Astrocyte (in vitro differentiated cells and primary cell): ENCODE data around the gene TMEM176B. TPM values are rescaled to one million over a fixed set of nuclear protein-coding genes. Genes with fewer than 3 reads are reported as not detected.

Source experiments
- DNase-seq: peaks from one replicate; pipeline ENCODE4 v3.0.0-alpha.2; 2010; ENCODE audit warnings: low read depth
- FAIRE-seq: peaks from 2 replicates; lab custom pipeline; 2011; peaks lifted over from hg19 to GRCh38; lab: Jason Lieb, UNC
- H2AFZ ChIP-seq: 2 replicates; pipeline ENCODE4 v1.6.0; 2012; ENCODE audit warnings: low read depth, low read length, inconsistent platforms
- H3K27ac ChIP-seq: 2 replicates; pipeline ENCODE4 v1.5.1; 2011; ENCODE audit warnings: low read depth, low read length, inconsistent platforms
- H3K27me3 ChIP-seq: 2 replicates; pipeline ENCODE4 v1.6.0; 2011; ENCODE audit warnings: low read length, inconsistent platforms; ENCODE audit not compliant: insufficient read depth
- H3K36me3 ChIP-seq: 2 replicates; pipeline ENCODE4 v1.5.1; 2011; ENCODE audit warnings: low read length, inconsistent platforms; ENCODE audit not compliant: insufficient read depth
- H3K4me1 ChIP-seq: 2 replicates; pipeline ENCODE4 v1.5.1; 2011; ENCODE audit warnings: low read length, inconsistent platforms; ENCODE audit not compliant: insufficient read depth
- H3K4me2 ChIP-seq: 2 replicates; pipeline ENCODE4 v1.6.0; 2012; ENCODE audit warnings: low read length, inconsistent platforms
- H3K4me3 ChIP-seq: 2 replicates; pipeline ENCODE4 v1.5.1; 2011; ENCODE audit warnings: low read depth, mild to moderate bottlenecking, low read length, inconsistent platforms; ENCODE audit not compliant: insufficient read depth
- H3K79me2 ChIP-seq: 2 replicates; pipeline ENCODE4 v1.6.0; 2012; ENCODE audit warnings: mild to moderate bottlenecking, low read length, inconsistent platforms; ENCODE audit not compliant: insufficient read depth
- H3K9ac ChIP-seq: 2 replicates; pipeline ENCODE4 v1.6.0; 2012; ENCODE audit warnings: mild to moderate bottlenecking, low read length, inconsistent platforms
- H3K9me3 ChIP-seq: 2 replicates; pipeline ENCODE4 v1.5.1; 2012; ENCODE audit warnings: low read depth, mild to moderate bottlenecking, low read length, inconsistent platforms; ENCODE audit not compliant: insufficient read depth
- H4K20me1 ChIP-seq: 2 replicates; pipeline ENCODE4 v1.6.0; 2012; ENCODE audit warnings: low read length, inconsistent platforms; ENCODE audit not compliant: insufficient read depth
- H3K27ac Mint-ChIP-seq: one replicate; pipeline ENCODE4 v1.8.0; 2021; ENCODE audit warnings: mild to moderate bottlenecking, mixed read lengths; ENCODE audit not compliant: unreplicated experiment
- H3K27me3 Mint-ChIP-seq: one replicate; pipeline ENCODE4 v1.8.0; 2021; ENCODE audit warnings: low read depth, mixed read lengths; ENCODE audit not compliant: unreplicated experiment
- H3K36me3 Mint-ChIP-seq: one replicate; pipeline ENCODE4 v1.8.0; 2021; ENCODE audit warnings: low read depth, mixed read lengths; ENCODE audit not compliant: unreplicated experiment
- H3K4me1 Mint-ChIP-seq: one replicate; pipeline ENCODE4 v1.8.0; 2021; ENCODE audit warnings: low read depth, mixed read lengths; ENCODE audit not compliant: unreplicated experiment
- H3K4me3 Mint-ChIP-seq: one replicate; pipeline ENCODE4 v1.8.0; 2021; ENCODE audit warnings: mild to moderate bottlenecking, moderate library complexity, mixed read lengths; ENCODE audit not compliant: unreplicated experiment
- H3K9me3 Mint-ChIP-seq: one replicate; pipeline ENCODE4 v1.8.0; 2021; ENCODE audit warnings: mild to moderate bottlenecking, mixed read lengths; ENCODE audit not compliant: unreplicated experiment
- CTCF ChIP-seq: IDR thresholded peaks from 2 replicates; pipeline ENCODE4 v1.5.1; 2011; ENCODE audit warnings: low read depth, mild to moderate bottlenecking, inconsistent platforms, low read length, moderate library complexity; ENCODE audit not compliant: insufficient read depth
- EZH2 ChIP-seq: IDR thresholded peaks from 2 replicates; pipeline ENCODE4 v1.6.1; 2012; ENCODE audit warnings: mild to moderate bottlenecking, low read length, inconsistent platforms; ENCODE audit not compliant: insufficient read depth
- total RNA-seq: library from RNA; stranded (reverse); gene quantifications from 2 replicates; pipeline ENCODE4 v1.2.1, GENCODE V29; 2021

The TMEM176B gene
- total RNA-seq, 1 donor from 2014 or later, result 0.32 TPM

GRCh38 chr7:150793569-150794238 lies 6.5 kb downstream of the TMEM176B start:
- Histone ChIP-seq H3K36me3 (no peaks in the 10 kb centered on the region), H3K9me3 (no peaks in the 10 kb centered on the region), H3K79me2 (no peaks in the 10 kb centered on the region), H3K27me3 (no peaks in the 10 kb centered on the region), H3K4me1 (no peaks in the 10 kb centered on the region), H3K4me2 (no peak overlapping the region), H4K20me1 (no peaks in the 10 kb centered on the region), H3K9ac (no peak overlapping the region), H2AFZ (no peak overlapping the region), H3K4me3 (no peak overlapping the region), H3K27ac (no peak overlapping the region)
- H3K4me1 Mint-ChIP-seq, result no peaks in the 10 kb centered on the region
- H3K27ac Mint-ChIP-seq, result no peak overlapping the region
- H3K4me3 Mint-ChIP-seq, result no peak overlapping the region
- TF ChIP-seq CTCF (no peak), EZH2 (no peak)
- no peaks in the 10 kb centered on the region for H3K9me3 Mint-ChIP-seq
- DNase-seq (no peak), FAIRE-seq (no peak)
- no peaks in the 10 kb centered on the region for H3K36me3 Mint-ChIP-seq
- peaks cover 33% of the 10 kb centered on the region for H3K27me3 Mint-ChIP-seq

DNA sequence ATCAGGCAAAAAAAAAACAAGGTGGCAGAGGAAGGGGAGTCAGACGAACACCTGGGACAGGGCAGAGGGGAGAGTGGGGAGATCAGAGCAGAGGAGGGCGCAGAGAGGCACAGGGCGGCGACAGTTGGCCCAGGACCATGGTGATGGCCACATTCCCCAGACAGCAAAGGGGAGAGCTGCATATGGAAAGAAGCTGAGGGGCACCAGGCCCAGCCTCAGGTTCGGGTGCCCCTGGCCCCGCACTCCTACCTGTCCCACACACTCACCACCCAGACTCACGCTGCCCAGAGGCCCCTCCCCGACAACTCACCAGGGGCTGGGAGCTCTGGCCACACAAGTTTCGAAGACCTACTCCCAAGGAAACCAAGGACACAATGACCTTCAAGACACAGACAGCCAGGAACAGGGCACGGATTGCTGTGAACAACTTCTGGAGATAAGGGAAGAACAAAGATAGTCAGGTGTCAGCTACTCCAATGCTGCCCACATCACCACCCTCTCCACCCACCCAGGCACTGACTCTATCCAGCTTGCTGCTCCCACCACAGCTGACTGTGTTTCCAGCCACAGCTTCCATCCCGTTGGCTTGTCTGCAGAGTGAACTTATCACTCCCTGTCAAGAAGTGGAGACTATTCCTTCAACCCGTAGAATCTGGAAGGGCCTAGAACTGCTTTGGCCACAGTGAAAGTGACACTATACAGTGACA lies 8.3 kb downstream of the TMEM176B start:
- Mint-ChIP-seq H3K27ac (no peak overlapping the region), H3K36me3 (peaks cover 2% of the 10 kb centered on the region), H3K9me3 (no peaks in the 10 kb centered on the region), H3K4me3 (no peak overlapping the region), H3K4me1 (no peaks in the 10 kb centered on the region), H3K27me3 (peaks cover 34% of the 10 kb centered on the region)
- H3K4me3 ChIP-seq, result no peak overlapping the region
- H3K27ac ChIP-seq, result no peak overlapping the region
- DNase-seq, result no peak
- H3K9me3 ChIP-seq, result no peaks in the 10 kb centered on the region
- no peaks in the 10 kb centered on the region for H3K36me3 ChIP-seq
- no peaks in the 10 kb centered on the region for H4K20me1 ChIP-seq
- H2AFZ ChIP-seq, result no peak overlapping the region
- no peaks in the 10 kb centered on the region for H3K79me2 ChIP-seq
- H3K9ac ChIP-seq, result no peak overlapping the region
- H3K27me3 ChIP-seq, result no peaks in the 10 kb centered on the region
- TF ChIP-seq EZH2, result no peak
- TF ChIP-seq CTCF, result no peak
- no peak overlapping the region for H3K4me2 ChIP-seq
- no peak for FAIRE-seq
- no peaks in the 10 kb centered on the region for H3K4me1 ChIP-seq

DNA sequence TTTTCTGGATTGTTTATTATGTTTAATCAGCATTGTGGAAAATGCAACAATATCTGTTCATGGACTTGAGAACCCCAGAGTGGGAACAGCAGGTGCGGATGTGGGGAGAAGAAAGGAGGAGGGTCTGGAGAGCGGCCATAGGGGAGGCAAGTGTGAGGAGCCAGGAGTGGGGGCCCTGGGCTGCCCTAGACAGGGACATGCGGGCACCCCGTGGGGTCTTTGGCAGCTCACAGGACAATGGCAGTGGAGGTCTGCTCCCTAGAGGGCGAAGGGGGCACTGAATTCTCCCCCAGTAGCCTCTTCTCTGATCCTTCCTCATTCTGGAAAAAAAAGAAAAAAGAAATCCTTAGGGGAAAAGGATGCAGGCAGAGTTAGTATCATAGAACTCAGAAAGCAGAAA lies 8.9 kb downstream of the TMEM176B start:
- H3K4me3 Mint-ChIP-seq, result no peak overlapping the region
- H3K27me3 Mint-ChIP-seq, result peaks cover 33% of the 10 kb centered on the region
- H3K79me2 ChIP-seq, result no peaks in the 10 kb centered on the region
- no peaks in the 10 kb centered on the region for H3K36me3 ChIP-seq
- peaks cover 2% of the 10 kb centered on the region for H3K36me3 Mint-ChIP-seq
- H3K4me1 Mint-ChIP-seq, result no peaks in the 10 kb centered on the region
- no peaks in the 10 kb centered on the region for H3K9me3 ChIP-seq
- no peaks in the 10 kb centered on the region for H3K9me3 Mint-ChIP-seq
- H4K20me1 ChIP-seq, result no peaks in the 10 kb centered on the region
- FAIRE-seq (no peak), DNase-seq (no peak)
- H3K9ac ChIP-seq, result no peak overlapping the region
- no peak for TF ChIP-seq EZH2
- TF ChIP-seq CTCF, result no peak
- H3K27me3 ChIP-seq, result no peaks in the 10 kb centered on the region
- no peaks in the 10 kb centered on the region for H3K4me1 ChIP-seq
- no peak overlapping the region for H2AFZ ChIP-seq
- H3K27ac ChIP-seq, result no peak overlapping the region
- no peak overlapping the region for H3K27ac Mint-ChIP-seq
- no peak overlapping the region for H3K4me2 ChIP-seq
- no peak overlapping the region for H3K4me3 ChIP-seq
